NCI-H446 treated with DMSO at 0.1 percent for 48 hours (cell line): Measurements from ENCODE around the gene ZC3H12D.
"Not testable (repeated sequence)": the region's sequence is repeated elsewhere in the genome, so short reads cannot be mapped to it uniquely, and the experiment has no call there.

Source experiments
- DNase-seq: peaks from one replicate; lab custom pipeline; 2025; lab: John Stamatoyannopoulos, UW

Gene ZC3H12D

DNA sequence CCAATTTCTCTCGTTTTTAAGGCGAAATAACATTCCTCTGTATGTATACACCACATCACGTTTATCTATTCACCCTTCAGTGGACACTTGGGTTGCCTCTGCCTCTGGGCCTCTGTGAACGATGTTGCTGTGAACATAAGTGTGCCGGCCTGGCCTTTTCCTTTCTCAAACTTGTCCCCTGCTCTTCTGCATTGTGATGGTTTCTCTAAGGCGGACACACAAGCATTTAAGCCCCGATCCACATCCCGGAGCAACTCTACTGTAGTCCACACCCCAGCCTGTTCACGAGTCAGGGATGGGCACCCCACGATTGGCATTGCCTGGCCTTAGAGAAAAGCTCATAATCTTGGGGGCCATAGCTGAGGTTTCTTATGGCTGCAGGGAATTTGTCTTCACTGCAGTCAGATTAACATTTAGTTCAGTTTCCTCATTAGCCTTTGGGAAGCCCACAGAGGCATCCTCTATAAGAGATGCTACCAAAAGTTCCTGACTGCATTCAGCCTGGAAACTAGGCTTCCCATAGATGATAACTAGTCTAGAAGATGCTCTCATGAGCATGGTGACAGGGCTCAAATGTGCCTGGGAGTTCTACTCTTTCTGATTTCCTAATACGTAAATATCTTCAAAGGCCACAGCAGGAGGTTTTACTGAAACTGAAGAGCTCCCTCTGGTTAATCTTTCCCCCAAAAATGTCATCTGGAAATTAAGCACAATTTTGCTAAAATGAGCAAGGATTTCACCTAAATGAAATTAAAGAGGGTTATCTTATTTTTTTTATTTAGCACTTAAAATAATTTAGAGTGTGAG, 762 bp downstream of the ZC3H12D start:
- DNase-seq: no peak

DNA sequence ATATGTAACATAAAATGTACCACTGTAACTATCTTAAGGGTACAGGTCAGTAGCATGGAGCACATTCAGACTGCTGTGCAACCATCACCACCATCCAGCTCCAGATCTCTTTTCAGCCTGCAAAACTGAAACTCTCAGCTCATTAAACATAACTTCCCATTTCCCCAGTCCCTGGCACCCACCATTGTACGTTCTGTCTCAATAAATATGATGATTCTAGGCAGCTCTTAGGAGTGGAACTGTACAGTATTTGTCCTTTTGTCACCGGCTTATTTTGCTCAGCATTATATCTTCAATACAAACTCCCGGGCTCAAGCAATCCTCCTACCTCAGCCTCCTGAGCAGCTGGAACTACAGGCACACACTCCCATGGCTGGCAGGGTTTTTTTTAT, 1.5 kb downstream of the ZC3H12D start:
- no peak for DNase-seq

DNA sequence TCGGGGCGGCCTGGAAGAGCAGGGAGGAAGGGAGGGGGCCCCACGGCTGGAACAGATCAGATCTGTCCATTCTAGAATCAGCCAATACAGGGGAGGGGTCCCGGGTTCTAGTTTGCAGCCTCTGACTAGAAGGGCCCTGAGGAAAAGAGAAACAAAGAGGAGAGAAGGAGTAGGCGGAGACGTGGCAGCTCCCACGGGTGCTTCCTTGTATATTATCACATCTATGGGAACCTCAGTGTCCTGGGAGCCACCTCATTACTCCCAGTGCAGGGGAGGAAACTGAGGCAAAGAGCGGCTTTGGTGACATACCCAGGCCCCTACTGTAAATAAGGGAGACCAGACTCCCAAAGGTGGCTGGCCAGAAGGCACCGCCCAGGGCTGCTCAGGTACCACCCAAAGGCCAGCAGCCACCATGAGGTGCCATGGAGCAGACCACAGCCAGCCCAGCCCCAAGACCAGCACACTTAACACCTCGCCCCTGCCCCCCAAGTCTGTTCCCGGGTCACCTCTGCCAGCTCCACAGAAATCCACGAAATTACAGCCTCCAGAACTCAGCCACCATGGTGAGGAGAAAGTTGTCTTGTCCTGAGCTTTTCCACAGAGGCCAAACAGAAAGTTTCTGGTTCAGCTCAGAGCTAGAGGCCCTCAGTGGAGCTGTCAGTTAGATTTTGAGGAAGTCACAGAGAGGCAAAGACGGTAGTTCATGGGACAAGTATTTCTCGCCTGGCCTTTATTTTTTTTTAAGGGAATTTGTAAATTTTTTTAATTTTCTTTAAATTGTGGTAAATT, 2.1 kb downstream of the ZC3H12D start:
- DNase-seq: no peak

- DNase-seq: no peak
Measured at GRCh38 chr6:149480502-149481280, 4.1 kb downstream of the ZC3H12D start.

DNA sequence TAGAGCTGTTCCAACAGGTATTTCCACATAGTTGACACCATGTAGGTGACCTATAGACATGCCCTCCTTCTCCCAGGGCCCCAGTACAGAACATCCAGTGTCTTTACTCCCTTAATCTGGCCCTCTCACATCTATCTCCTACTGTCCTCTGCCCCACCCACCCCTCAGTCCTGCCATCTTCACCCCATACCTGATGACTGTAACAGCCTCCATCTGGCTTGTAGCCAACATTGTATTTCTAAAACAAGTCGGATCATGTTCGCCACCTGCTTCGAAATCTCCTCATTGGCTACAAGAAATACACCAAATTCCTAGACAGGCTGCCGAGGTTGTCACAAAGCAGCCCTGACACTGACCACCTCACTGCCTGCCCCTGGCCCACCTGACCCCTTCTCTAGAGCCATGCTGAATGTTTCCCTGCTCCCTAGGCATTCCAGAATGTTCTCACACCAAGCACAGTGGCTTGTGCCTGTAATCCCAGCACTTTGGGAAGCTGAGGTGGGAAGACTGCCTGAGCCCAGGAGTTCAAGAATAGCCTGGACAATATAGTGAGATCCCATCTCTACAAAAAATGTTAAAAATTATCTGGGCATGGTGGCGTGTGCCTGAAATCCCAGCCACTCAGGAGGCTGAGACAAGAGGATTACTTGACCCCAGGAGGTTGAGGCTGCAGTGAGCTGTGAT, 6.0 kb downstream of the ZC3H12D start:
- DNase-seq: no peak

- no peak for DNase-seq
Measured at GRCh38 chr6:149477544-149477943, 7.3 kb downstream of the ZC3H12D start.

GRCh38 chr6:149476789-149477455, 7.9 kb downstream of the ZC3H12D start:
- DNase-seq: no peak

DNA sequence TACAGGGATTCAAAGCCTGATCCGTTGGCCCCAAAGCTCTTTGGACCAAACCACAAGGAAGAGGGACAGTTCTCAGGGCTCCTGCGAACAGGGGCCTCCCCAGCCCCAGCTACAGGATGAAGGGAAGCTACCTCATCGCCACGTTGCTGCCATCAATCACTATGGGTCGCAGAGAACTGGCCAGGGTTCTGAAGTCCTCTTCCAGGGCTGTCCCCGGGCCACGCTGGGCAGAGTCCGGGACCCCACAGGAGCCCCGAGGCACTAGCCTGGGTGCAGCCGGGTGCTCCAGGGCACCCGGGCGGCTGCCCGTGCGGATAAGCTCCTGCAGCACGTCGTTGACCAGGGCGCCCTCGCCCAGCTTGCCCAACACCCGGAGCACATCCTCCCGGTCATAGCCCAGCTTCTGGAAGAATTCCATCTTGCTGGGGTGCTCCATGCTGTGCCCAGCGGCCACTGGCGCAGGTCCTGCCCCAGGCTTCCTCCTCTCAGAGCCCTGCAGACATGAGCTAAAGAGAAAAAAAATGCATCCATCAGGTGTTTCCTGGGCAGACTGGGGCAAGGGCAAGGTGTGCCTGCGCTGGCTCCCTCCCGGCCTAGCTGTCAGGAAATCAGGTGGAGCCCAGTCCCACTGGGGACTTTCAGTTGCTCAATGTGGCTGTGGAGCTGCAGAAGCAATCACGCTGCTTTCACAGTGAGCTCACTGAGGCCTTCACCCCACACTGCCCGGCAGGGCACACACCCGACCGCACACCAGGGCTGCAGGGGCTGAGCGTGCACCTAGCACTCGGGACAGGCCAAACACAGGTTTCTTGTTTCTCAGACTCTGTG, 10.5 kb downstream of the ZC3H12D start:
- DNase-seq: no peak

DNA sequence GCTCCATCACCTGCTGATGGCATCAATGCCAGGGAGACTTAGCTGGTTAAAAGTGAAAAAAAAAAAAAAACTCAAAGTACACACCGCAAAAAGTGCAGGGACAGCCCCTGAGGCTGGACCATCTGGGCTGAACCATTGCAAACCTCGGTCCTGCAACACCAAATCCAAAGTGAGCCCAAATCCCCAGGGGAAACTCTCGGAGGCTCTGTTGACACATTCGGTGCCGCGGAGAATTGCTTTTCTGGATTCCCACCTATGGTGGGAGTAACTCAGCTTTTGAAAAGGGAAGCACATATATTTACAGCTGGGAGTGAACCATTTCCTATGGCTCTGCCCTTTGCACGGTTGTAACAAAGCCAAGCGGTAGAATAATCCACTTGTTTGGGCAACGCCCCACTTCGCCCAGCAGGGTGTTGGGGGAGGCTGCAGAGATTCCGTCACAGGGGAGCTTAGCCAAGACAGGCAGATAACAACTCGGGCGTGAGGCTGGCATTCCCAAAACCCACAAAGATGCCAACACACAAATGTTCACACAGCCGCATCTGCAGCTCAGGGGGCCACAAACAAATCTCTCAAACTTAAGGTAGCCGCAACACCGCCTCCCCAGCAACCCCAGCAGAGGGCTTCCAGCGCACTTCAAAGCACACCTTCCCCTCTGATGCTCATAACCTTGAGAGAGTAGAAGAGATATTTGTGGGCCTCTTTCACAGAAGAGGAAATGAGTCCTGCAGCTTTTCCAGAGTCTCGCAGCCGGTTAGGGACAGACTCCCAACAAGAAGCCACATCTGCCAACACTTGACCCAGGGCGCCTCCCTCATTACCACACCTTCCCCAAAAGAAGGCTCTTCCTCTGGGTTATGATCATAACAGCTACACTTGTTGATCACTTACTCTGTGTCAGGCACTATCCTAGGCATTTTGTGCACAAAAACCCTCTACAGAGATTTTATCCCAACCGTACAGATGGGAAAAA, 11.4 kb downstream of the ZC3H12D start:
- DNase-seq: no peak

DNA sequence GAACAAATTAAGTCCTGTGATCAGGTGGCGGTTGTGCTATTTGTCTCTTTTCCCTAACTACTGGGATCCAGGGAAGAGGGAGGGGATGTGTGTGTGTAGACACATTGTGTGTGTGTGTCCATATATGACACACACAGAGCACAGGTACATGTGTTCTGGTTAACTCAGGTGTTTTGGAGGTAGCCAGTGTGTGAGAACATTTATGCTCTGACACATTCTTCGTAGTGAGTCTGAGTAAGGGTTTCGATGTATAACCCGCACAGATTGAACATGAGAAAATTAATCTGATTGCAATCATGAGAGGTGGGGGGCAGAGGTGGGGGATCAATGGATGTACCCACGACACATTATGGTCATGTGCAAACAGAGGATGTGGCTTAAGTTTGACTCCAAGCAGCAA, 12.6 kb downstream of the ZC3H12D start:
- DNase-seq: no peak

GRCh38 chr6:149471801-149472200, 13.0 kb downstream of the ZC3H12D start:
- DNase-seq: no peak

- DNase-seq: no peak
Measured at GRCh38 chr6:149470948-149471347, 13.9 kb downstream of the ZC3H12D start.

DNA sequence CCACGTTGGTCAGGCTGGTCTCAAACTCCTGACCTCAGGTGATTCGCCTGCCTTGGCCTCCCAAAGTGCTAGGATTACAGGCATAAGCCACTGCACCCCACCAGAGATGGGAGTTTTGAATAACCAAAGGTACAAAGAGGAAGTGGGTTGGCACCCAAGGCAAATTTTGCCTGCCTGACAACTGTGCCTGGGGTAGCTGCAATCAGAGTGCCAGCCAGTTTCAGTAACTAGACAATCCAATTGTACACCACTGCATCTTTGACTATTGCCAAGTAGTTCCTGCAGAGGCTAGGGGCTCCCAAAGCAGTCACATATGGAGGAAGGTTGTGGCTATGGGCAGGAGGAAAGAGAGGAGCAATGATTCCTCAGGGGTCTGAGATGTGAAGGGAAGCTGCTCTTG, 16.6 kb downstream of the ZC3H12D start:
- DNase-seq: no peak

GRCh38 chr6:149467265-149467664, 17.5 kb downstream of the ZC3H12D start:
- no peak for DNase-seq

DNA sequence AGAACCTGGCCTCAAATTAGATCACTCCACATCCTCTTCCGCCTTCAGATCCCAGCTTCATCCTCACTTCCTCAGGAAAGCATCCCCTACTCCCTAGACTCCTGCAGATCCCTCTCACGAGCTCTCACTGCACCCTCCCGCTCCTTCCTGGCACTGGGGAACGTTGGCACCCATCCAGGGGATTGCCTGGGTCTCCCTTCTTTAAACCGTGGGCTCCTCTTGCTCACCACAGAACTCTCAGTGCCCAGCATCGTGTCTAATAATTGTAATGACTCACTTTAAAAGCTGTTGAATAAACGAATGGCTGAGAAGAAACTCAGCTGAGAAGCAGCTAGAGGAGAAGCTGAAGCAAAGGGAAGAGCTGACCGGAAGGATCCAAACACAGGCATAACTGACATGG, 20.4 kb downstream of the ZC3H12D start:
- DNase-seq: no peak

GRCh38 chr6:149463781-149464180, 21.0 kb downstream of the ZC3H12D start:
- no peak for DNase-seq

DNA sequence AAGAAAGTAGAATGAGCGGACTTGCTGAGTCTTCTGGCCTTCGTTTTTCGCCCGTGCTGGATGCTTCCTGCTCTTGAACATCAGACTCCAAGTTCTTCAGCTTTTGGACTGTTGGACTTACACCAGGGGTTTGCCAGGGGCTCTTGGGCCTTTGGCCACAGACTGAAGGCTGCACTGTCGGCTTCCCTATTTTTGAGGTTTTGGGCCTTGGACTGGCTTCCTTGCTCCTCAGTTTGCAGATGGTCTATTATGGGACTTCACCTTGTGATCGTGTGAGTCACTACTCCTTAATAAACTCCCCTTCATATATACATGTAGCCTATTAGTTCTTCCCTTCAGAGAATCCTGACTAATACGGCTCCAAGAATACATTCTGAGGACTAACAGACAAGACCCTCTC, 22.1 kb downstream of the ZC3H12D start:
- DNase-seq: not testable (repeated sequence)

- DNase-seq: no peak
Measured at GRCh38 chr6:149461670-149462069, 23.1 kb downstream of the ZC3H12D start.

- DNase-seq: not testable (repeated sequence)
Measured at GRCh38 chr6:149460249-149460648, 24.6 kb downstream of the ZC3H12D start.
